22Rv1 (cell line): ENCODE measurements around the gene DAGLA.

Source experiments
- ZFX ChIP-seq: fragments of 450-650 bp; IDR thresholded peaks from 2 replicates; pipeline ENCODE4 v1.6.1; 2017; ENCODE audit warnings: antibody characterized with exemption, borderline replicate concordance
- TF ChIP-seq, protein P1 (sequence below): fragments of 450-650 bp; IDR thresholded peaks from 2 replicates; pipeline ENCODE4 v1.5.1; 2017; ENCODE audit warnings: mild to moderate bottlenecking

GRCh38 chr11:61742391-61742790 is 62.2 kb downstream of the DAGLA start:
- TF ChIP-seq, protein P1, sequence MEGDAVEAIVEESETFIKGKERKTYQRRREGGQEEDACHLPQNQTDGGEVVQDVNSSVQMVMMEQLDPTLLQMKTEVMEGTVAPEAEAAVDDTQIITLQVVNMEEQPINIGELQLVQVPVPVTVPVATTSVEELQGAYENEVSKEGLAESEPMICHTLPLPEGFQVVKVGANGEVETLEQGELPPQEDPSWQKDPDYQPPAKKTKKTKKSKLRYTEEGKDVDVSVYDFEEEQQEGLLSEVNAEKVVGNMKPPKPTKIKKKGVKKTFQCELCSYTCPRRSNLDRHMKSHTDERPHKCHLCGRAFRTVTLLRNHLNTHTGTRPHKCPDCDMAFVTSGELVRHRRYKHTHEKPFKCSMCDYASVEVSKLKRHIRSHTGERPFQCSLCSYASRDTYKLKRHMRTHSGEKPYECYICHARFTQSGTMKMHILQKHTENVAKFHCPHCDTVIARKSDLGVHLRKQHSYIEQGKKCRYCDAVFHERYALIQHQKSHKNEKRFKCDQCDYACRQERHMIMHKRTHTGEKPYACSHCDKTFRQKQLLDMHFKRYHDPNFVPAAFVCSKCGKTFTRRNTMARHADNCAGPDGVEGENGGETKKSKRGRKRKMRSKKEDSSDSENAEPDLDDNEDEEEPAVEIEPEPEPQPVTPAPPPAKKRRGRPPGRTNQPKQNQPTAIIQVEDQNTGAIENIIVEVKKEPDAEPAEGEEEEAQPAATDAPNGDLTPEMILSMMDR: no peak
- no peak for TF ChIP-seq ZFX
